Left lung (tissue), 10 donors: Measurements from ENCODE around the gene TXNL1. TPM values are rescaled to one million over a fixed set of nuclear protein-coding genes. Genes with fewer than 3 reads are reported as not detected.

Experiments used
- ATAC-seq: fragments of 200-7000 bp; cut with Tn5 transposase; one replicate; pipeline ENCODE4 v1.9.1; 2020; ENCODE audit warnings: moderate library complexity
- DNase-seq, 4 donors: peaks; one replicate each; pipeline ENCODE4 v3.0.0-alpha.2; 2013 to 2020
- H3K27ac ChIP-seq, 2 donors: fragments of 200-600 bp; sonication (generic) in 1 of 2; one replicate each; pipeline versions ENCODE4 v1.5.0 to v1.8.0; 2020 to 2021
- H3K27me3 ChIP-seq, 2 donors: fragments of 200-600 bp; sonication (generic) in 1 of 2; one replicate each; pipeline versions ENCODE4 v1.5.0 to v1.8.0; 2020 to 2021
- H3K36me3 ChIP-seq, 2 donors: fragments of 200-600 bp; sonication (generic) in 1 of 2; one replicate each; pipeline versions ENCODE4 v1.5.0 to v1.8.0; 2020 to 2021
- H3K4me1 ChIP-seq, 2 donors: fragments of 200-600 bp; one replicate each; pipeline ENCODE4 v1.8.0; 2021
- H3K4me3 ChIP-seq, 2 donors: fragments of 200-600 bp; sonication (generic) in 1 of 2; one replicate each; pipeline versions ENCODE4 v1.5.0 to v1.8.0; 2020 to 2021; ENCODE audit warnings: mild to moderate bottlenecking in 1 of 2
- H3K9me3 ChIP-seq, 2 donors: fragments of 200-600 bp; sonication (generic) in 1 of 2; one replicate each; pipeline versions ENCODE4 v1.5.0 to v1.8.0; 2020 to 2021
- intact Hi-C, 2 donors: fragments of 100-400 bp; cut with DNase I; formaldehyde crosslinking; loops; one replicate each; pipeline versions ENCODE4 v1.11.2 to v1.14.2; 2022
- polyA plus RNA-seq, 6 donors: library from polyadenylated mRNA; unstranded; fragments of 120-200 nt; gene quantifications; one replicate each; pipeline ENCODE4 v1.2.1, GENCODE V29; 2013; ENCODE audit not compliant: insufficient read length in 6 of 6
- total RNA-seq, 2 donors: library from RNA; stranded (reverse); fragmentation: NEBNext Ultra II Directional; extraction: Animal tissue kit (Norgen Biotek cat#: 25700); gene quantifications; one replicate each; pipeline ENCODE4 v1.2.1, GENCODE V29; 2021
- TF ChIP-seq, protein P1 (sequence below), 2 donors: fragments of 200-600 bp; sonication (generic) in 1 of 2; IDR thresholded peaks; one replicate each; pipeline versions ENCODE4 v1.5.0 to v1.8.0; 2021; ENCODE audit warnings: antibody characterized with exemption in 2 of 2
- donor health status: DM: no; HTN: yes; CAD: no.
- donor health status: DM: no; HTN: no; CAD: no.

Gene TXNL1
- total and polyA plus RNA-seq, 8 donors: 54.3 to 120 (median 105) TPM

DNA sequence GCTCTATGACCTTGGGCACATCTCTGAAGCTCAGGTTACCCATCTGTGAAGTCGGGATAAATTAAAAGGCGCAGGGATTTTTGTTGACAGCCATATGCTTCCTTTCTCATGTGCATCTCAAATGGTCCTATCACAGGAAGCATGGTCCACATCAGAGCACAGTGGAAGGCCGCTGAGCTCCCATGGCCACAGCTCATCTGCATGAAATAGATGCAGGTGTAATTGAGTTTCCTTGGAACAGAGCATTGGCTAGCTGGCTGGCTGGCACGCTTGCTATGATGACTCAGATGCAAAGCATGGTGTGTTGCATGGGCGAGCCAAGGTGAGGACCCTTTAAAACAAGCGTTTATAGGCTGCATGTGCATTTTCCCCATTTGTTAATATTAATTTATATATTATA lies 79.3 kb downstream of the TXNL1 start:
- no peaks in the 10 kb centered on the region for H3K9me3 ChIP-seq
- TF ChIP-seq, protein P1, sequence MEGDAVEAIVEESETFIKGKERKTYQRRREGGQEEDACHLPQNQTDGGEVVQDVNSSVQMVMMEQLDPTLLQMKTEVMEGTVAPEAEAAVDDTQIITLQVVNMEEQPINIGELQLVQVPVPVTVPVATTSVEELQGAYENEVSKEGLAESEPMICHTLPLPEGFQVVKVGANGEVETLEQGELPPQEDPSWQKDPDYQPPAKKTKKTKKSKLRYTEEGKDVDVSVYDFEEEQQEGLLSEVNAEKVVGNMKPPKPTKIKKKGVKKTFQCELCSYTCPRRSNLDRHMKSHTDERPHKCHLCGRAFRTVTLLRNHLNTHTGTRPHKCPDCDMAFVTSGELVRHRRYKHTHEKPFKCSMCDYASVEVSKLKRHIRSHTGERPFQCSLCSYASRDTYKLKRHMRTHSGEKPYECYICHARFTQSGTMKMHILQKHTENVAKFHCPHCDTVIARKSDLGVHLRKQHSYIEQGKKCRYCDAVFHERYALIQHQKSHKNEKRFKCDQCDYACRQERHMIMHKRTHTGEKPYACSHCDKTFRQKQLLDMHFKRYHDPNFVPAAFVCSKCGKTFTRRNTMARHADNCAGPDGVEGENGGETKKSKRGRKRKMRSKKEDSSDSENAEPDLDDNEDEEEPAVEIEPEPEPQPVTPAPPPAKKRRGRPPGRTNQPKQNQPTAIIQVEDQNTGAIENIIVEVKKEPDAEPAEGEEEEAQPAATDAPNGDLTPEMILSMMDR (IDR thresholded peaks at IDR 0.05): no peak
- H3K4me3 ChIP-seq: no peak overlapping the region
- H3K27me3 ChIP-seq: no peaks in the 10 kb centered on the region
- no peak overlapping the region for H3K27ac ChIP-seq
- no peaks in the 10 kb centered on the region for H3K4me1 ChIP-seq
- ATAC-seq (no peak), DNase-seq (peak in 1 of 4 donors; percentile 31)
- no peaks in the 10 kb centered on the region for H3K36me3 ChIP-seq
- intact Hi-C loops: no loop called here

DNA sequence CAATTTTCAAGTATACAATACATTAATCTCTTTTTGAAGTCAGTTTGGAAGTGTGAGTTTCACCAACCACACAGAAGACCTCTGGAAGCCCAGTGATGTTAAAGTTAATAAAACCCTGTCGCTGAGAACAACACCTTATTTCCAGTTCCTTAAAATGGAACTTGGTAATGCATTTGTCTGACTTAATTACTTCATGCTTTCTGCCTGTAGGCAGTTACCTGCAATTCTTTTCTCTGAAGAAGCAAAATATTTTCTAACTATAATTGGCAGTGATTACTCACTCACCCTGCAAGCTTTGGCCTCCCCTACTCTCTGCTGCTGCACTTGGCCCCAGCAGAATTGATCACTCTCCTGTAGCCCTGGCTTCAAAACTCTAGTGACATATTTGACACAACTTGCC lies 81.5 kb downstream of the TXNL1 start:
- intact Hi-C loops: no loop called here
- Histone ChIP-seq H3K36me3 (no peaks in the 10 kb centered on the region), H3K4me1 (no peaks in the 10 kb centered on the region), H3K27ac (no peak overlapping the region), H3K9me3 (no peaks in the 10 kb centered on the region), H3K27me3 (no peaks in the 10 kb centered on the region), H3K4me3 (no peak overlapping the region)
- DNase-seq (no peak), ATAC-seq (no peak)
- TF ChIP-seq, protein P1 (IDR thresholded peaks at IDR 0.05): no peak

DNA sequence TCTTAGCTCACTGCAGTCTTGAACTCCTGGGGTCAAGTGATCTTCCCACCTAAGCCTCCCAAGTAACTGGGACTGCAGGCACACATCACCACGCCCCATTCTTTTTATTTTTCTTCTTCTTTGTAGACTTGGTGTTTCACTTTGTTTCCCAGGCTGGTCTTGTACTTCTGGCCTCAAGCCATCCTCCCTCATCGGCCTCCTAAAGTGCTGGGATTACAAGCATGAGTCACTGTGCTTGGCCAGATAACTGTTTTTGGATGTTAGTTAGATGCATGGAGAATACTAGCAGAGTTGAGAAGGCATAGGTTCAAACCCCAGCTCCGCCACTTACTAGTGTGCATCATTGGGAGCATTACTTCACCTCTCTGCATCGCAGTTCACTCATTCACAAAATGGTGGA lies 88.3 kb downstream of the TXNL1 start:
- H3K36me3 ChIP-seq: no peaks in the 10 kb centered on the region
- DNase-seq (no peak), ATAC-seq (no peak)
- no peaks in the 10 kb centered on the region for H3K27me3 ChIP-seq
- no peaks in the 10 kb centered on the region for H3K9me3 ChIP-seq
- TF ChIP-seq, protein P1 (IDR thresholded peaks at IDR 0.05): no peak
- intact Hi-C loops: no loop called here
- no peak overlapping the region for H3K27ac ChIP-seq
- H3K4me1 ChIP-seq: no peaks in the 10 kb centered on the region
- H3K4me3 ChIP-seq: no peak overlapping the region

Other genes with a start within 250 kb of the TXNL1 start
- gene WDR7, start 12.8 kb upstream of the TXNL1 start, total RNA-seq: 10 to 100 TPM; 25.0 to 37.7 TPM
- gene WDR7, start 12.8 kb upstream of the TXNL1 start, polyA plus RNA-seq: 10 to 100 TPM; 10.9 to 13.6 (median 12.1) TPM